WTC11 (cell line): ENCODE data around the gene SLC51B.

Experiments used
- CREB1 ChIP-seq: sonication (generic); formaldehyde crosslinking; IDR thresholded peaks from 2 replicates; pipeline ENCODE4 v1.8.0; 2023; ENCODE audit warnings: mild to moderate bottlenecking, missing genetic modification reagents
- ESRRA ChIP-seq: sonication (generic); formaldehyde crosslinking; IDR thresholded peaks from 2 replicates; pipeline ENCODE4 v1.8.1; 2022; ENCODE audit warnings: mild to moderate bottlenecking, missing genetic modification reagents, borderline replicate concordance
- FOXJ3 ChIP-seq: sonication (generic); formaldehyde crosslinking; IDR thresholded peaks from 2 replicates; pipeline ENCODE4 v1.9.0; 2021; ENCODE audit warnings: missing genetic modification reagents, mild to moderate bottlenecking, borderline replicate concordance
- GTF2I ChIP-seq: fragments of 250-450 bp; sonication (Bioruptor Pico); conservative IDR thresholded peaks from 2 replicates; pipeline ENCODE4 v1.4.0; 2021; ENCODE audit warnings: mild to moderate bottlenecking
- NFE2L1 ChIP-seq: sonication (generic); formaldehyde crosslinking; IDR thresholded peaks from 2 replicates; pipeline ENCODE4 v1.8.1; 2023; ENCODE audit warnings: missing genetic modification reagents
- NR3C1 ChIP-seq: sonication (generic); formaldehyde crosslinking; conservative IDR thresholded peaks from 2 replicates; pipeline ENCODE4 v1.8.1; 2023; ENCODE audit warnings: low read depth, mild to moderate bottlenecking, missing genetic modification reagents
- SOX15 ChIP-seq: fragments of 250-450 bp; sonication (Bioruptor Pico); IDR thresholded peaks from 2 replicates; pipeline ENCODE4 v1.9.0; 2021; ENCODE audit warnings: mild to moderate bottlenecking
- SP1 ChIP-seq: sonication (generic); formaldehyde crosslinking; conservative IDR thresholded peaks from 2 replicates; pipeline ENCODE4 v1.8.1; 2022; ENCODE audit warnings: missing genetic modification reagents
- TF ChIP-seq, protein P1 (sequence below): fragments of 200-600 bp; IDR thresholded peaks from 2 replicates; pipeline ENCODE4 v1.8.0; 2022; ENCODE audit warnings: antibody characterized with exemption
- TF ChIP-seq, protein P2 (sequence below): sonication (generic); formaldehyde crosslinking; IDR thresholded peaks from 2 replicates; pipeline ENCODE4 v1.8.0; 2022; ENCODE audit warnings: mild to moderate bottlenecking, missing genetic modification reagents
- TF ChIP-seq, protein P3 (sequence below): sonication (generic); formaldehyde crosslinking; conservative IDR thresholded peaks from 2 replicates; pipeline ENCODE4 v1.8.1; 2022; ENCODE audit warnings: mild to moderate bottlenecking, missing genetic modification reagents
- TF ChIP-seq, protein P4 (sequence below): fragments of 250-450 bp; sonication (Bioruptor Pico); IDR thresholded peaks from 2 replicates; pipeline ENCODE4 v1.9.0; 2021; ENCODE audit warnings: mild to moderate bottlenecking

DNA sequence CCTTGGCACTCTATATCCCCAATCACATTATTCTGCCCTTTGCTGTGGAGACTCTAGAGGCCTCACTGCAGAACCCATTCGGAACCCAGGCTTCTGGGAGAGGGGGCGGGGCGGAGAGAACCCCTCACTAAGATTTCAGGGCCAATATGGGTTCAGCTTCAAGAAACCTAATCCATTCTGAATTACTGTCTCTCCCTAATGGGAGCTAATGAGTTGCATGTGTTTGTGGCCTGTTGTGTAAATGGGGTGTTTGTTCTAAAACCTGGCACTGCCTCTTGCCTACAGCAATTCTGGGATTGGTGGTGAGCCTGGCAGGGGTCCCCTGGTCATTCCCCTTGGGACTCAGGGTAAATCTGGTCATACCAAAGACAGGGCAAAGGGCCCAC lies 23.2 kb downstream of the SLC51B start:
- TF ChIP-seq, protein P1, sequence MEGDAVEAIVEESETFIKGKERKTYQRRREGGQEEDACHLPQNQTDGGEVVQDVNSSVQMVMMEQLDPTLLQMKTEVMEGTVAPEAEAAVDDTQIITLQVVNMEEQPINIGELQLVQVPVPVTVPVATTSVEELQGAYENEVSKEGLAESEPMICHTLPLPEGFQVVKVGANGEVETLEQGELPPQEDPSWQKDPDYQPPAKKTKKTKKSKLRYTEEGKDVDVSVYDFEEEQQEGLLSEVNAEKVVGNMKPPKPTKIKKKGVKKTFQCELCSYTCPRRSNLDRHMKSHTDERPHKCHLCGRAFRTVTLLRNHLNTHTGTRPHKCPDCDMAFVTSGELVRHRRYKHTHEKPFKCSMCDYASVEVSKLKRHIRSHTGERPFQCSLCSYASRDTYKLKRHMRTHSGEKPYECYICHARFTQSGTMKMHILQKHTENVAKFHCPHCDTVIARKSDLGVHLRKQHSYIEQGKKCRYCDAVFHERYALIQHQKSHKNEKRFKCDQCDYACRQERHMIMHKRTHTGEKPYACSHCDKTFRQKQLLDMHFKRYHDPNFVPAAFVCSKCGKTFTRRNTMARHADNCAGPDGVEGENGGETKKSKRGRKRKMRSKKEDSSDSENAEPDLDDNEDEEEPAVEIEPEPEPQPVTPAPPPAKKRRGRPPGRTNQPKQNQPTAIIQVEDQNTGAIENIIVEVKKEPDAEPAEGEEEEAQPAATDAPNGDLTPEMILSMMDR, result no peak
- TF ChIP-seq NFE2L1 (no peak), FOXJ3 (CRISPR knock-in tag) (no peak), SP1 (no peak), ESRRA (CRISPR knock-in tag) (no peak), SOX15 (no peak), NR3C1 (no peak), GTF2I (no peak), CREB1 (no peak)
- TF ChIP-seq, protein P2, sequence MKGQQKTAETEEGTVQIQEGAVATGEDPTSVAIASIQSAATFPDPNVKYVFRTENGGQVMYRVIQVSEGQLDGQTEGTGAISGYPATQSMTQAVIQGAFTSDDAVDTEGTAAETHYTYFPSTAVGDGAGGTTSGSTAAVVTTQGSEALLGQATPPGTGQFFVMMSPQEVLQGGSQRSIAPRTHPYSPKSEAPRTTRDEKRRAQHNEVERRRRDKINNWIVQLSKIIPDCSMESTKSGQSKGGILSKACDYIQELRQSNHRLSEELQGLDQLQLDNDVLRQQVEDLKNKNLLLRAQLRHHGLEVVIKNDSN (CRISPR knock-in tag), result no peak
- TF ChIP-seq, protein P3, sequence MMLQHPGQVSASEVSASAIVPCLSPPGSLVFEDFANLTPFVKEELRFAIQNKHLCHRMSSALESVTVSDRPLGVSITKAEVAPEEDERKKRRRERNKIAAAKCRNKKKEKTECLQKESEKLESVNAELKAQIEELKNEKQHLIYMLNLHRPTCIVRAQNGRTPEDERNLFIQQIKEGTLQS (CRISPR knock-in tag), result no peak
- TF ChIP-seq, protein P4, sequence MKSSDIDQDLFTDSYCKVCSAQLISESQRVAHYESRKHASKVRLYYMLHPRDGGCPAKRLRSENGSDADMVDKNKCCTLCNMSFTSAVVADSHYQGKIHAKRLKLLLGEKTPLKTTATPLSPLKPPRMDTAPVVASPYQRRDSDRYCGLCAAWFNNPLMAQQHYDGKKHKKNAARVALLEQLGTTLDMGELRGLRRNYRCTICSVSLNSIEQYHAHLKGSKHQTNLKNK (CRISPR knock-in tag), result no peak
